Measurements from ENCODE around the gene NFIA.
"Not testable (repeated sequence)": the region's sequence is repeated elsewhere in the genome, so short reads cannot be mapped to it uniquely, and the experiment has no call there.

Gene NFIA

DNA sequence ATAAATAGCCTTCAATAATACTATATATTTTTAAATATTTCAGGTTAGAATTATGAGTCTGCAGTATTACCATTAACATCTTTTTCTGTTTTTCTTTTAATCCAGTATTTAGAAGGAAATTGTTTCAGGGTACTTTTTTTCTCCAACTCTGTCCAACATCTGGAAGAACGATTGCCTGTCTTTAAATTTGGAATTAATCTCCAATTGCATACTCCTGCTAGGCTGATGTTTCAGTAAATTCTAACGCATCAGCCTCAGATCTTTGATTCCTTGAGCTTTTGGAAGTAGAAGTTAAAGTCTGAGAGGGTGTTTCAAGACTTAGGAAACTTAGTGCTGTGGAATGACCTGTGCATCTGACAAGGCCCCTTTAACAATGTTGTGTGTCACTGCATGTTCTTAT lies 20.3 kb downstream of the NFIA start:
- no peak for DNase-seq

GRCh38 chr1:61104220-61104671 lies 21.9 kb downstream of the NFIA start:
- no peak for DNase-seq

DNA sequence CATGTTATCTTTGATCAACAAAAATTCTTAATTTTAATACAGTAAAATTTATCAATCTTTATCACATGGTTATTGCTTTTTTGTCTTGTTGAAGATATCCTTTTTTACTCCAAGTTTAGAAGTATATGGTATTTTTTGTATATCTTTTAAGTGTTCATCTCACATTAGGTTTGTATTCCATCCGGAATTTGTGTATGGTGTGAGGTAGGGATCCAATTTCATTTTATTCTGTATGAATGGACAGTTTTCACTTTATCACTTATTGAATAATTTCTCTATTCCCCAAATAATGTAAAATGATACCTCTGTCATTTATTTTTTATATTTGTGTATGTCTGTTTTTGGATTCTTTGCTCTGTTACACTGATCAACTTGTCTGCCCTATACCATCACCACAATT lies 25.3 kb downstream of the NFIA start:
- no peak for DNase-seq

- DNase-seq = no peak
Observed at GRCh38 chr1:61109158-61109557, 26.8 kb downstream of the NFIA start.

- DNase-seq = no peak
Observed at GRCh38 chr1:61109910-61110309, 27.5 kb downstream of the NFIA start.

- DNase-seq = peak in 1 of 4 experiments; percentile 24
Observed at GRCh38 chr1:61110554-61110953, 28.2 kb downstream of the NFIA start.

- DNase-seq = peak in 1 of 4 experiments; percentile 16
Observed at GRCh38 chr1:61111084-61112004, 29.0 kb downstream of the NFIA start.

DNA sequence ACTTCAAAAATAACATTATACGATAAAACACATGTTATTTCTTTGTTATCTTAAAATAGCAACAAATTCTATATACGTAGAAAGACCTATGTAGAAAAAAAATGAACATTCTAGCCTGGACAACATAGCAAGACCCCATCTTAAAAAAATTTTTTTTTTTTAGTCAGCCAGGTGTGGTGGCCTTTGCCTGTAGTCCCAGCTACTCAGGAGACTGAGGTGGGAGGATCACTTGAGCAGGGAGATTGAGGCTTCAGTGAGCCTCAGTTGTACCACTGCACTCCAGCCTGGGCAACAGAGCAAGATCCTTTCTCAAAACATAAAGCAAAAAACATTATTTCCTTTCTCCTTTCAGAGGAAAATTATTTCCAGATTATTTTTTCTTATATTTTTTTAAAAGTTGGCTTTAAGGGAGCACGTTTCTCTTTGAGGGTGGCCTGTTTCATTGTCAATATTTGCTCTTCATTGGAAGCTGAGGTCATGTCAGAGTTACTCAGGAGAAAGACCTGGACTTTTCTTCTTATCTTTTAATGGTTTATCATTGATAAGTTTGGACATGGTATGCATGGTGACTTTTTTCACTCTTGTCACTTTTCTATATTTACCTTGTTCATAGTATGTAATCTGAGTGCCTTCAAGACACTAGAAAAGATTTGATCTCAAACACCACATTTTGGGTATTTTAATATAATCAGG lies 32.0 kb downstream of the NFIA start:
- DNase-seq = no peak

GRCh38 chr1:61115436-61115835 lies 33.1 kb downstream of the NFIA start:
- no peak for DNase-seq

GRCh38 chr1:61116421-61116820 lies 34.1 kb downstream of the NFIA start:
- no peak for DNase-seq

DNA sequence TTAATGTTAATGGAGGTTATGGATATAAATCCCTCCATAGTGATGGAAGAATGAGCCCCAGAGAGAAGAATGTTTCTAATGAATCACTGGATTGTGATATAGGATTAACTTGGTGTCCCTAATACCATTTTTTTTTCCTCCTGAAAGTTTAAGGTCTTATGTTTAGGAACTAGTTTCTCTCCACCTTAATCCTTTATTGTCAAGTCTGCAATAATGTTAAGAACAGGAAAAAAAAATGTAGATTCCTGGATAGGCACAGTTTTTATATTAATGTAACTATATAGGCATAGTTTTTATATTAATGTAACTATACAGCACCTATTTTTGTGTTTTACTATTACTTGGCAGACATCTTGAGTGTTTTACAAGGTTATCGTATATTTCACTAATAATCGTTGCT lies 34.9 kb downstream of the NFIA start:
- DNase-seq = no peak

DNA sequence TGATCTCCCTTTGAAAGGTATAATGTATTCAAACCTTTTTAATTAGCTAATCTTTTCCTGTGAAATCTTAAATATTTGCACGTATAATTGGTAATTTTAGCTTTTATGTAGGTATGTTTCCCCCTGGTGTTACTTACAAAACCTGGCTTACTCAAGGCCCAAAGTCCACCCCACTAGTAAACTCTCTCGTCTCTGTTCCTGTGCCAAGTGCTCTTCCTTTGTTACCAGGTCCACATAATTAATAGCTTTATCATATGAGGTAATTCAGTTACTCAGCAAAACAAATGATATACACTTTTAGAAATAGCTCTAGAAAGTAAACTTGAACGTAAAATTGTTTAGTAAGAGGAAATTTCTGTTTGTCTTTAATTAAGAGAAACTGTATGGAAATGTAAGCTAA lies 36.7 kb downstream of the NFIA start:
- no peak for DNase-seq

- no peak for DNase-seq
Observed at GRCh38 chr1:61120246-61120840, 38.0 kb downstream of the NFIA start.

- peak in 3 of 4 experiments; percentile 39 to 67 (median 62) for DNase-seq
Observed at GRCh38 chr1:61120998-61121397, 38.6 kb downstream of the NFIA start.

DNA sequence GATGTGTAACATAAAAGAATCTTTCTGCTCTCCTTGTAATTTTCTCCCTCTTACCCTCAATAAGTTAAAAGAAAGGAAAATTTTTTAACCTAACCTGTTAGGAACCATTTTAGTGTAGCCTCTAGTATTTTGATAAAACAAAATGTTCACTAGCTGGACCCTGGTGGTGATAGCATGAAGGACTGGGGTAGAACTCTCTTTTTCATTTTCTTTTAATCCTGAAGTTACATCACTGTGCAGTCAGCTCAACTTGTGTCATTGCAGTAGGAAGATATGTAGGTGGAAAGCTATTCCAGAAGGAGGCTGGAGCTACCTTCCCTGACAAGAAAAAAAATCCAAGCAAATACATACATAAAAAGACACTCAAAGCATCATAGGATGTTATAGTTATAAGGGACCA lies 39.3 kb downstream of the NFIA start:
- DNase-seq = peak in 3 of 4 experiments; percentile 8 to 35 (median 17)

DNA sequence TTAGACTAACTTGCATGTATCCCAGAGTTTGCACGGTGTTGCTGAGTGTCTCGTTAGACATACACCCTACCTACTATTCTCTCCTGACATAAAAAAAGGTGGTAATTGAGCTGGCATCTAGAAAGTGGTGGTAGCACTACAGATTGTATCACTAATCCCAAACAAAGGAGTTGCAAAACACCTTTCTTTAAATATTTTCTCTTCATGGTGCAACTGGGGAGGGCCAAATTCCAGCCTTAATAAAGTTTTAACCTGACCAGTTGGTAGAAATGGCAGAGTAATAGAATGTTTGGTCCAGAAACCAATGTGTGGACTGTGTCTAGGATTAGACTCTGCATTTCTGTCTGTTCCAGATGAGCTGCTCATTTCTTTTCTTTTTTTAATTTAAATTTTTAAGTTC lies 40.0 kb downstream of the NFIA start:
- DNase-seq = no peak

- DNase-seq = no peak
Observed at GRCh38 chr1:61123326-61123725, 41.0 kb downstream of the NFIA start.

DNA sequence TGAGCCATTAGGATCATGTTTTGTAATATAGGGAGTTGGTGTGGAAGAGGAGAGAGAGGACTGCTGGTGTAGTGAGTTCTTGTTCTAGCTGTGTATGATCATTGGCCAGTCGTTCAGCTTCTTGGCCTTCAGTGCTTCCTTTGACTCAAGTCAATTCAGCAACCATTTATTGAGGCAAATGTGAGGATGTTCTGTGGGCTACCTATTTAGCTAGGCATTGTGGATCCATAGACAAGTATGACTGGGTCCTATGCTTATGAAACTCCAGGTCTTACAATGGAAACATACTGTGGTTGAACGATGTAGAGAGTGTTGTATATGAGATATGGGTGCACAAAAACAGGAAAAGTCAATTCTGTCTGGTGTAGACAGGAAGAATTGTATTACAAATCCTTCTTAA lies 41.7 kb downstream of the NFIA start:
- DNase-seq = no peak

DNA sequence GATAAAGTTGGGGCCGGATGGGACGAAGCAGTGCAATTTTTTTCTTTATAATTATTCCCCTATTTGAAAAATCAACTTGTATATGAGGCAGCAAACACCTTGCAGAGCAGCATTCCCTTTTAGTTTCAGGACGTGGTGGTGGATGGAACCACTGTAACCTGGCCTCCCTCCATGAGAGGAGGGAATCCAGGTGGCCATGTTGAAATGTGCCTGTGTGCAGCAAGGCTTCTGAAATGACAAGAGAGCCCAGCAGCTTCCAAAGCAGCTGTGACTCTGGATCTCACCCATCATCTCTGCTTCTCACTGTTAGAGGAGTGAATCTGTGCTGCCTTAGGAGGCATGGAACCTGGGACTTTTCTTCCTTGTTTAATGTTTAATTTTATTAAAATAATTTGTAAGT lies 42.3 kb downstream of the NFIA start:
- no peak for DNase-seq

GRCh38 chr1:61125263-61125662 lies 42.9 kb downstream of the NFIA start:
- DNase-seq = no peak

GRCh38 chr1:61125895-61126294 lies 43.5 kb downstream of the NFIA start:
- DNase-seq = no peak

DNA sequence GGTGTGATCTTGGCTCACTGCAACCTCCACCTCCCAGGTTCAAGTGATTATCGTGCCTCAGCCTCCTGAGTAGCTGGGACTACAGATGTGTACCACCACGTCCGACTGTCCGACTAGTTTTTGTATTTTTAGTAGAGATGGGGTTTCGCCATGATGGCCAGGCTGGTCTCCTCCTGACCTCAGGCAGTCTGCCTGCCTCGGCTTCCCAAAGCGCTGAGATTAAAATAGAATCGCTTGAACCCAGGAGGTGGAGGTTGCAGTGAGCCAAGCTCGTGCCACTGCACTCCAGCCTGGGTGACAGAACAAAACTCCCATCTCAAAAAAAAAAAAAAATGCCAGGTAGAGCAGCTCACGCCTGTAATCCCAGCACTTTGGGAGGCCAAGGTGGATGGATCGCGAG lies 44.5 kb downstream of the NFIA start:
- not testable (repeated sequence) for DNase-seq

DNA sequence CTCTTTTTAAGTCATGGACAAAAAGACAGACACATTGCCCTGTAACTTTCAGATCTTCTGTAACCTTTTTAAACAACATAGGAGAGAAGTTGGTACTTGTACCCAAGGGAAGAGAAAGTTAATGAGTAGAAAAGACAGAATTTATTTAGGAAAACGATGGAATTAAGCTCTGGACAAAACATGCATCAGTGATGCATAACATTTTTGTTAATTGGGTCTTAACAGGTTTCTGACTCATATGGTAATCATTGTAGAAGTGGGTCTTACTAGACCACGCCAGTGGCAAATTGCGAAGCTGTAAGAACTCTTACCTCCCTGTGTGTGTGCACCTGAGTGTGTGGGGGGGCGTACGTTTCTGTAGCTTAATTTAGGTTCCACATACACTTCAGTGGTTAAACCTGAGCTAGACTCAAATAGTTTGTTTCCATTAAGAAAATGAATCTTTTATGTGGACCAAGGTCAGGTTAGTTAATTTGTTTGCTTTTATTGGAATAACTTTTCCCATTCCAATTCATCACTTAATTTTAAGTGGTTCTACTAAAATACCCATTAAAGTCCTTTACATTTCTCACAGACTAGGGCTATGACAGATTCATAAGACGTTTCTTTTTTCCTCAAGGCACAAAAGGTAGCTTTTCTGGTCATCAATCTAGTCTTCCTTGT lies 48.1 kb downstream of the NFIA start:
- DNase-seq = no peak
